IMR-90 (cell line): ENCODE results near the gene CASP9. TPM values are rescaled to one million over a fixed set of nuclear protein-coding genes. Genes with fewer than 3 reads are reported as not detected.

ENCODE experiments used
- ATAC-seq: fragments of 200-7000 bp; cut with Tn5 transposase; 2 replicates; pipeline ENCODE4 v1.9.1; 2020; ENCODE audit warnings: low read depth, mild to moderate bottlenecking, moderate library complexity
- BruUV-seq: library from RNA; stranded (reverse); fragments of 400-500 nt; replicated peaks from 2 replicates; lab custom pipeline; 2021; lab: Mats Ljungman, UMichigan
- CTCF ChIA-PET: fragments of 300-600 bp; formaldehyde crosslinking; extraction: SDS; loops from one replicate; lab custom pipeline; 2021; ENCODE audit warnings: antibody characterized with exemption; lab: Yijun Ruan, JAX
- POLR2A ChIA-PET: fragments of 300-600 bp; sonication (Branson Sonifier 250); formaldehyde crosslinking; loops from one replicate; lab custom pipeline; 2022; ENCODE audit warnings: antibody characterized with exemption; ENCODE audit not compliant: unreplicated experiment; lab: Charles Lee
- DNase-seq: peaks from one replicate; pipeline ENCODE4 v3.0.0; 2013
- H2AFZ ChIP-seq: replicated peaks from 2 replicates; pipeline ENCODE3; 2013; ENCODE audit warnings: low read length, mild to moderate bottlenecking; ENCODE audit not compliant: poor library complexity
- H2AK5ac ChIP-seq: 2 replicates; pipeline ENCODE4 v1.6.1; 2013; ENCODE audit warnings: low read depth, low read length, inconsistent platforms
- H2AK9ac ChIP-seq: replicated peaks from 2 replicates; pipeline ENCODE3; 2013; ENCODE audit warnings: mild to moderate bottlenecking, low read depth, low read length, moderate library complexity; ENCODE audit not compliant: poor library complexity
- H2BK120ac ChIP-seq: 2 replicates; pipeline ENCODE4 v1.6.1; 2013; ENCODE audit warnings: low read depth, low read length, inconsistent platforms
- H2BK15ac ChIP-seq: 3 replicates; pipeline ENCODE4 v1.6.1; 2013; ENCODE audit warnings: low read depth, low read length, inconsistent platforms
- H2BK20ac ChIP-seq: 2 replicates; pipeline ENCODE4 v1.6.1; 2013; ENCODE audit warnings: low read depth, mild to moderate bottlenecking, inconsistent platforms, low read length, moderate library complexity
- H2BK5ac ChIP-seq: 2 replicates; pipeline ENCODE4 v1.6.1; 2013; ENCODE audit warnings: mild to moderate bottlenecking, low read depth, low read length, inconsistent platforms; ENCODE audit not compliant: poor library complexity, severe bottlenecking
- H3K14ac ChIP-seq: replicated peaks from 2 replicates; pipeline ENCODE4 v1.6.1; 2013; ENCODE audit warnings: low read depth, low read length, inconsistent platforms
- H3K18ac ChIP-seq: 2 replicates; pipeline ENCODE4 v1.6.1; 2013; ENCODE audit warnings: low read depth, low read length, control low read depth
- H3K23ac ChIP-seq: 2 replicates; pipeline ENCODE4 v1.6.1; 2013; ENCODE audit warnings: low read depth, low read length, inconsistent platforms
- H3K27ac ChIP-seq: 2 replicates; pipeline ENCODE4 v1.5.1; 2013; ENCODE audit warnings: mild to moderate bottlenecking, control low read depth, low read length; ENCODE audit not compliant: insufficient read depth
- H3K27me3 ChIP-seq: 2 replicates; pipeline ENCODE4 v1.6.1; 2013; ENCODE audit warnings: low read length; ENCODE audit not compliant: control insufficient read depth, insufficient read depth
- H3K36me3 ChIP-seq: 2 replicates; pipeline ENCODE4 v1.6.1; 2013; ENCODE audit warnings: low read length, mixed read lengths; ENCODE audit not compliant: control insufficient read depth, insufficient read depth
- H3K4ac ChIP-seq: 2 replicates; pipeline ENCODE4 v1.6.1; 2013; ENCODE audit warnings: low read depth, low read length, inconsistent platforms
- H3K4me1 ChIP-seq: 2 replicates; pipeline ENCODE4 v1.6.1; 2013; ENCODE audit warnings: low read length, mixed read lengths; ENCODE audit not compliant: control insufficient read depth, insufficient read depth
- H3K4me2 ChIP-seq: 2 replicates; pipeline ENCODE4 v1.6.1; 2013; ENCODE audit warnings: low read depth, mild to moderate bottlenecking, control low read depth, low read length, moderate library complexity
- H3K4me3 ChIP-seq: 2 replicates; pipeline ENCODE4 v1.5.1; 2013; ENCODE audit warnings: low read depth, mild to moderate bottlenecking, control low read depth, low read length, moderate library complexity; ENCODE audit not compliant: insufficient read depth
- H3K56ac ChIP-seq: 2 replicates; pipeline ENCODE4 v1.6.1; 2013; ENCODE audit warnings: low read length, inconsistent platforms; ENCODE audit not compliant: insufficient read depth; ENCODE audit errors: extremely low read depth
- H3K79me1 ChIP-seq, 2 experiments: 2 replicates each; pipeline ENCODE4 v1.6.1; 2013; ENCODE audit warnings: low read length in 2 of 2, inconsistent platforms in 1 of 2, low read depth in 1 of 2
- H3K9ac ChIP-seq: 2 replicates; pipeline ENCODE4 v1.6.1; 2013; ENCODE audit warnings: low read depth, low read length, control low read depth
- H3K9me1 ChIP-seq: 2 replicates; pipeline ENCODE4 v1.6.1; 2013; ENCODE audit warnings: low read length, inconsistent platforms; ENCODE audit not compliant: insufficient read depth
- H3K9me3 ChIP-seq: 2 replicates; pipeline ENCODE4 v1.6.1; 2013; ENCODE audit warnings: low read length; ENCODE audit not compliant: control insufficient read depth, insufficient read depth
- H4K20me1 ChIP-seq: 2 replicates; pipeline ENCODE4 v1.6.1; 2013; ENCODE audit warnings: low read length, inconsistent platforms; ENCODE audit not compliant: insufficient read depth
- H4K5ac ChIP-seq: 2 replicates; pipeline ENCODE4 v1.6.1; 2013; ENCODE audit warnings: mild to moderate bottlenecking, low read depth, low read length, control low read depth
- H4K8ac ChIP-seq, 2 experiments: 2 replicates each; pipeline ENCODE4 v1.6.1; 2013; ENCODE audit warnings: low read depth in 2 of 2, low read length in 2 of 2, control low read depth in 1 of 2, inconsistent platforms in 1 of 2
- H4K91ac ChIP-seq: 2 replicates; pipeline ENCODE4 v1.6.1; 2013; ENCODE audit warnings: low read depth, low read length, inconsistent platforms; ENCODE audit not compliant: insufficient read depth
- CEBPB ChIP-seq: IDR thresholded peaks from 2 replicates; pipeline ENCODE4 v1.6.1; 2012; ENCODE audit warnings: low read depth, low read length, improper control_type of control experiment
- MAFK ChIP-seq: IDR thresholded peaks from 2 replicates; pipeline ENCODE4 v1.6.1; 2012; ENCODE audit warnings: low read depth, low read length, improper control_type of control experiment
- MAZ ChIP-seq: IDR thresholded peaks from 2 replicates; pipeline ENCODE4 v1.6.1; 2012; ENCODE audit warnings: low read depth, mild to moderate bottlenecking, low read length, improper control_type of control experiment, moderate library complexity, borderline replicate concordance
- MXI1 ChIP-seq: IDR thresholded peaks from 2 replicates; pipeline ENCODE4 v1.6.1; 2012; ENCODE audit warnings: low read depth, mild to moderate bottlenecking, low read length, moderate library complexity, borderline replicate concordance
- WGBS, 2 experiments: methylation state at CpG; one replicate each; pipeline versions ENCODE4 v1.1.5 to v1.1.7; 2013; ENCODE audit warnings: missing lambda C conversion rate in 2 of 2; ENCODE audit not compliant: insufficient read length in 1 of 2; ENCODE audit errors: extremely low coverage in 2 of 2; 5-methylcytosine and 5-hydroxymethylcytosine counted together
- dilution Hi-C: fragments of 300-500 bp; cut with HindIII; formaldehyde crosslinking; loops from one replicate; pipeline ENCODE4 v1.14.3; 2018; ENCODE audit warnings: low sequenced_read_pairs; ENCODE audit not compliant: unreplicated experiment
- in situ Hi-C: fragments of 300-500 bp; cut with MboI; formaldehyde crosslinking; loops from 3 replicates; pipeline ENCODE4 v1.14.3; 2019; ENCODE audit warnings: low sequenced_read_pairs, inconsistent platforms, mixed read lengths
- intact Hi-C: fragments of 100-400 bp; cut with micrococcal nuclease; formaldehyde crosslinking; loops from 2 replicates; pipeline ENCODE4 v1.10.0; 2022
- polyA plus RNA-seq, 3 experiments: library from polyadenylated mRNA; depleted of rRNA; stranded (reverse); fragments of >200 nt; gene quantifications; 2 replicates each; pipeline ENCODE4 v1.2.3, GENCODE V29; 2012; ENCODE audit warnings: low replicate concordance in 1 of 3
- total RNA-seq: library from RNA; depleted of rRNA; stranded (reverse); fragments of >200 nt; gene quantifications from 2 replicates; pipeline ENCODE4 v1.2.3, GENCODE V29; 2012

The CASP9 gene
- total and polyA plus RNA-seq, 2 of the 4 experiments (the other 2 are of a cell fraction), result 7.0 to 8.3 TPM

GRCh38 chr1:15524283-15525049 lies 451 bp upstream of the CASP9 start:
- H3K27me3 ChIP-seq, result no peaks in the 10 kb centered on the region
- no peak for TF ChIP-seq MAFK
- no peak for TF ChIP-seq MXI1
- TF ChIP-seq CEBPB, result peak; percentile 90
- TF ChIP-seq MAZ, result peak; percentile 83; the same call in 1 of the 2 replicates
- H3K9ac ChIP-seq, result peak overlapping the region; percentile 98
- peak overlapping the region; percentile 100 for H2BK120ac ChIP-seq
- peak overlapping the region; percentile 100 for H3K18ac ChIP-seq
- peak overlapping the region; percentile 98 for H4K91ac ChIP-seq
- peak overlapping the region; percentile 79 to 99 for H4K8ac ChIP-seq
- peak overlapping the region; percentile 66 for H3K4me2 ChIP-seq
- DNase-seq (peak; percentile 98), ATAC-seq (peak; percentile 73)
- H3K23ac ChIP-seq, result peak overlapping the region; percentile 99
- peak overlapping the region; percentile 100 for H3K14ac ChIP-seq
- no peaks in the 10 kb centered on the region for H3K9me3 ChIP-seq
- ChIA-PET CTCF (no interaction called here), POLR2A (no interaction called here)
- H4K20me1 ChIP-seq, result no peaks in the 10 kb centered on the region; the same call in none of the 2 replicates
- H2BK15ac ChIP-seq, result peak overlapping the region; percentile 98; the same call in 2 of the 3 replicates
- WGBS, 2 experiments, result 0% methylated on average over 16 of the region's 88 CpGs; no CpG with 5 or more reads in 1 of the 2 experiments
- peak overlapping the region; percentile 100 for H2BK5ac ChIP-seq
- H4K5ac ChIP-seq, result peak overlapping the region; percentile 100
- dilution Hi-C loops, result no loop called here
- intact Hi-C loops, result loop anchor here (5.0 kb wide), 1 partner anchor 202 kb away; no protein-coding TSS in a partner anchor
- peak overlapping the region; percentile 97 for H3K4me3 ChIP-seq
- H3K79me1 ChIP-seq, result peaks cover 11 to 35% of the 10 kb centered on the region in 2 experiments
- H3K27ac ChIP-seq, result peak overlapping the region; percentile 100
- H3K4me1 ChIP-seq, result peaks cover 2% of the 10 kb centered on the region
- peak overlapping the region; percentile 93 for H2AK9ac ChIP-seq
- peak overlapping the region; percentile 69 for H2AK5ac ChIP-seq
- H3K9me1 ChIP-seq, result peaks cover 10% of the 10 kb centered on the region
- H3K56ac ChIP-seq, result peak overlapping the region; percentile 92; the same call in 1 of the 2 replicates
- in situ Hi-C loops, result no loop called here
- peak overlapping the region; percentile 100 for H3K4ac ChIP-seq
- no peaks in the 10 kb centered on the region for H3K36me3 ChIP-seq
- BruUV-seq, result no TSS peak
- H2AFZ ChIP-seq, result peak overlapping the region; percentile 100
- H2BK20ac ChIP-seq, result peak overlapping the region; percentile 98
